Uterus (tissue), 4 donors: Measurements from ENCODE around the gene EFHD1. TPM values are rescaled to one million over a fixed set of nuclear protein-coding genes. Genes with fewer than 3 reads are reported as not detected.

Experiments used
- DNase-seq, 2 donors: peaks; one replicate each; pipeline ENCODE4 v3.0.0-alpha.2; 2019 to 2020
- H3K27ac ChIP-seq, 2 donors: fragments of 200-600 bp; sonication (generic); 1 replicate in 1 of 2; 2 replicates in 1 of 2; pipeline ENCODE4 v1.5.1; 2016 to 2018
- H3K27me3 ChIP-seq, 2 donors: fragments of 200-600 bp; sonication (generic); one replicate each; pipeline ENCODE4 v1.5.1; 2018 to 2019; ENCODE audit warnings: control low read depth in 1 of 2
- H3K36me3 ChIP-seq, 2 donors: fragments of 200-600 bp; sonication (generic); one replicate each; pipeline ENCODE4 v1.5.1; 2019; ENCODE audit warnings: control low read depth in 1 of 2
- H3K4me1 ChIP-seq, 2 donors: fragments of 200-600 bp; sonication (generic); one replicate each; pipeline ENCODE4 v1.5.1; 2018 to 2019; ENCODE audit warnings: control low read depth in 1 of 2
- H3K4me3 ChIP-seq, 2 donors: fragments of 200-600 bp; sonication (generic); 1 replicate in 1 of 2; 2 replicates in 1 of 2; pipeline ENCODE4 v1.5.1; 2018 to 2019; ENCODE audit warnings: mild to moderate bottlenecking in 1 of 2
- H3K9me3 ChIP-seq, 2 donors: fragments of 200-600 bp; sonication (generic); one replicate each; pipeline ENCODE4 v1.5.1; 2019; ENCODE audit warnings: control low read depth in 1 of 2
- CTCF ChIP-seq, 4 experiments: fragments of 200-600 bp in 2 of 4; fragments of 450-650 bp in 2 of 4; sonication (generic) in 2 of 4; IDR thresholded peaks; one replicate each; pipeline ENCODE4 v1.5.1; 2016 to 2019; ENCODE audit warnings: antibody characterized with exemption in 4 of 4, mild to moderate bottlenecking in 2 of 4, moderate library complexity in 1 of 4
- POLR2A ChIP-seq, 2 donors: fragments of 450-650 bp; IDR thresholded peaks; one replicate each; pipeline ENCODE4 v1.6.1; 2016; ENCODE audit warnings: antibody characterized with exemption in 2 of 2, mild to moderate bottlenecking in 1 of 2, moderate library complexity in 1 of 2
- intact Hi-C: fragments of 100-400 bp; cut with DNase I; formaldehyde crosslinking; loops from one replicate; pipeline ENCODE4 v1.15.1; 2023; ENCODE audit warnings: low total_unique reads
- total RNA-seq, 4 donors: library from RNA; depleted of rRNA in 3 of 4; stranded (reverse); fragments of >200 nt in 3 of 4; gene quantifications; one replicate each; pipeline versions ENCODE4 v1.1.0 to v1.2.4, GENCODE V29; 2014 to 2023
- donor health status: DM: yes; HTN: yes; CAD: no.

Gene EFHD1
- total RNA-seq, 4 donors from 2014 or later, result 8.5 to 102 (median 38.1) TPM

GRCh38 chr2:232610081-232610480, 23.3 kb upstream of the EFHD1 start:
- no peaks in the 10 kb centered on the region for H3K9me3 ChIP-seq
- H3K36me3 ChIP-seq, result no peaks in the 10 kb centered on the region
- H3K27ac ChIP-seq, result no peak overlapping the region
- no peaks in the 10 kb centered on the region for H3K4me1 ChIP-seq
- intact Hi-C loops, result loop anchor here (10.0 kb wide), 1 partner anchor 55 kb away; no protein-coding TSS in a partner anchor
- H3K4me3 ChIP-seq, result no peak overlapping the region
- TF ChIP-seq POLR2A (IDR thresholded peaks at IDR 0.05), result no peak
- DNase-seq, result no peak
- H3K27me3 ChIP-seq, result no peaks in the 10 kb centered on the region

GRCh38 chr2:232611061-232611460, 22.3 kb upstream of the EFHD1 start:
- no peaks in the 10 kb centered on the region for H3K4me1 ChIP-seq
- no peaks in the 10 kb centered on the region for H3K9me3 ChIP-seq
- intact Hi-C loops, result loop anchor here (10.0 kb wide), 1 partner anchor 54 kb away; no protein-coding TSS in a partner anchor
- no peak overlapping the region for H3K4me3 ChIP-seq
- no peak for TF ChIP-seq CTCF (IDR thresholded peaks at IDR 0.05)
- TF ChIP-seq POLR2A (IDR thresholded peaks at IDR 0.05), result no peak
- no peaks in the 10 kb centered on the region for H3K27me3 ChIP-seq
- H3K27ac ChIP-seq, result no peak overlapping the region
- no peak for DNase-seq
- H3K36me3 ChIP-seq, result no peaks in the 10 kb centered on the region

GRCh38 chr2:232611559-232612218, 21.7 kb upstream of the EFHD1 start:
- intact Hi-C loops, result loop anchor here (10.0 kb wide), 1 partner anchor 53 kb away; no protein-coding TSS in a partner anchor
- peak; percentile 53 to 80 (median 68) for TF ChIP-seq CTCF (IDR thresholded peaks at IDR 0.05)
- no peak for TF ChIP-seq POLR2A (IDR thresholded peaks at IDR 0.05)
- H3K4me3 ChIP-seq, result no peak overlapping the region
- no peaks in the 10 kb centered on the region for H3K36me3 ChIP-seq
- H3K27me3 ChIP-seq, result no peaks in the 10 kb centered on the region
- H3K27ac ChIP-seq, result no peak overlapping the region
- DNase-seq, result peak; percentile 68 to 71
- no peaks in the 10 kb centered on the region for H3K4me1 ChIP-seq
- no peaks in the 10 kb centered on the region for H3K9me3 ChIP-seq

- H3K4me3 ChIP-seq, result no peak overlapping the region
- intact Hi-C loops, result loop anchor here (10.0 kb wide), 1 partner anchor 51 kb away; no protein-coding TSS in a partner anchor
- no peak overlapping the region for H3K27ac ChIP-seq
- H3K4me1 ChIP-seq, result no peaks in the 10 kb centered on the region
- TF ChIP-seq CTCF (IDR thresholded peaks at IDR 0.05) (no peak), POLR2A (IDR thresholded peaks at IDR 0.05) (no peak)
- H3K27me3 ChIP-seq, result no peaks in the 10 kb centered on the region
- no peaks in the 10 kb centered on the region for H3K9me3 ChIP-seq
- no peaks in the 10 kb centered on the region for H3K36me3 ChIP-seq
- DNase-seq, result no peak
These were observed 19.8 kb upstream of the EFHD1 start for GRCh38 chr2:232613538-232614134.

GRCh38 chr2:232615339-232615738, 18.1 kb upstream of the EFHD1 start:
- Histone ChIP-seq H3K4me1 (no peaks in the 10 kb centered on the region), H3K4me3 (no peak overlapping the region), H3K27me3 (no peaks in the 10 kb centered on the region), H3K9me3 (no peaks in the 10 kb centered on the region), H3K36me3 (no peaks in the 10 kb centered on the region), H3K27ac (no peak overlapping the region)
- intact Hi-C loops, result loop anchor here (10.0 kb wide), 1 partner anchor 49 kb away; no protein-coding TSS in a partner anchor
- TF ChIP-seq POLR2A (IDR thresholded peaks at IDR 0.05) (no peak), CTCF (IDR thresholded peaks at IDR 0.05) (no peak)
- DNase-seq, result no peak
